AG09309 (cell line): ENCODE measurements around the gene NFIB.

Experiments
- DNase-seq: peaks from one replicate; pipeline ENCODE4 v3.0.0-alpha.2; 2010; ENCODE audit warnings: low read depth
- H3K4me3 ChIP-seq: 2 replicates; pipeline ENCODE4 v1.5.1; 2011; ENCODE audit warnings: mild to moderate bottlenecking, low read depth, low read length, moderate library complexity; ENCODE audit not compliant: control insufficient read depth
- CTCF ChIP-seq: IDR thresholded peaks from 2 replicates; pipeline ENCODE4 v1.5.1; 2011; ENCODE audit warnings: mild to moderate bottlenecking, low read depth, low read length, inconsistent platforms; ENCODE audit not compliant: insufficient read depth, control insufficient read depth; ENCODE audit errors: missing control alignments

NFIB gene

DNA sequence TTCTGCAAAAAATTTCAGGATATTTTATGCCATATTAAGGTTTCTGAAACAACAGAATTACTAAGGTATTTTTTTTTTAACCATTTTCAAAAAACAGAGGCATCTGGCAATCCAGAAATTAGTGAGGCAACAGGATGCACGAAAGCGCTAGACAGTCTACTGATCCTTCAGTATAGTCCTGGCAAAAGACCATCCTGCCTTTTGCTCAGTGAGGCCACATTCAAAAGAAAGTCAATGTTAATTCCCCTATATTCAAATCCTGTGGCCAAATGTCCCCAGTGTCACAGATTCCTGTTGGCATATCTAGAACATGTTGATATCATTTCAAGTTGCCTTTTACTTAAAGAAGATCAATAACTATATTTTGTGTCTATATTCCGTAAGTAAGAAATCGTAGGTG is 13.1 kb upstream of the NFIB start:
- no peak for DNase-seq
- no peak for TF ChIP-seq CTCF
- H3K4me3 ChIP-seq = no peak overlapping the region

DNA sequence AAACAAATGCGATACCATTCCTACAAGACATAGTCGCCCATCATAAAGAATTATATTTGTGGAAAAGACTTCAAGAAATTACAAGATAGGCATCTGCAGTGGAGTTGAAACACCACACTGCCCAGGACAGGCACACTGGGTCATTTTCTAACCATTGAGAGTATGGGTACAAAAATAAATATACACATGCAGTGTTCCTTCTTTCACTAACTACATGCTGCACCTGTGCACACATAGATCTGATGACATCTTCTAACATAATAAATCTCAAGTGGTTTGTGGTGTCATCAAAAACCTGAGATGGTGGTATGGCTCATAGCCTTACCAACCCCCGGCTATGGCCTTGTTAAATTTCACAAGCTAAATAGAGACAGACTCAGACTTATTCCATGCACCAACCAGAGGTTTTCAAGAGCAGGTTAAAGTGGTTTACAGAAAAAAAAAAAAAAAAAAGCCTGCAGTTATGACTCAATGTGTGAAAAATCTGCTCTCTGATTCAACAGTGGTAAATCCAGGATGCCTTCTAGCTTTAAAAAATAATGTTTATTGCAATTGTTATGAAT is 12.4 kb upstream of the NFIB start:
- no peak overlapping the region for H3K4me3 ChIP-seq
- DNase-seq = no peak
- TF ChIP-seq CTCF = no peak

- TF ChIP-seq CTCF = no peak
- no peak for DNase-seq
- no peak overlapping the region for H3K4me3 ChIP-seq
Observed at GRCh38 chr9:14325147-14325546, 11.2 kb upstream of the NFIB start.

DNA sequence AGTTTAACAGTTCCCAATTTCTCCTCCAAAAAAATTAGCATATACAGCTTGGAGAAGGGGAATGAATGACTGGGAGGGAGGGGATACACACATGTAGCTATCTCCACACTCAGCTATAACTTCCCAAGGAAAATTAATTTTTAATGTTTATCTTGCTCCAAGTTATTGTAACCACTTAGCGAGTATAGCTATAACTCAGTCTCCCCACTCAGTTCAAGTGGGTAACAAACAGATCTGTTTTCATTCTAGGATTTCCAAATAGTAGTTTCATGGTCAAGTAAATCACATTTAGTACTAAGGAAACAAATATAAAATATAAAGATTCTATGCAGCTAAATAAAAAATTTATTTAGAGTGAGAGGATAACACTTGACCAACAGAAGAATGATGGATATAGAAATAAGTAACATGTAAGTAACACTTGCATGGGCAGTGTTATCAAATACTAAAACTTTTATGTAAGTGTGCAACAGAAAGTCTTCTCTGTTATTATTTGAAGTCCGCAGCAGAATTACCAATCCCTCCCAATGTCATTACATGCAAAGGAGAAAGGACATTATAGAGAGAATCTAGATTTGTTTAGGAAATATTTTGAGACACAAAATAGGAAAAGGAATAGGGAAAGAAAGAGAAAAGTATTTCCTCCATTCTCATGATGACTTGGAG is 10.2 kb upstream of the NFIB start:
- no peak overlapping the region for H3K4me3 ChIP-seq
- no peak for DNase-seq
- no peak for TF ChIP-seq CTCF

- no peak for DNase-seq
- H3K4me3 ChIP-seq = peak overlapping the region; percentile 46
- TF ChIP-seq CTCF = no peak
Observed at GRCh38 chr9:14323083-14323971, 9.4 kb upstream of the NFIB start.

DNA sequence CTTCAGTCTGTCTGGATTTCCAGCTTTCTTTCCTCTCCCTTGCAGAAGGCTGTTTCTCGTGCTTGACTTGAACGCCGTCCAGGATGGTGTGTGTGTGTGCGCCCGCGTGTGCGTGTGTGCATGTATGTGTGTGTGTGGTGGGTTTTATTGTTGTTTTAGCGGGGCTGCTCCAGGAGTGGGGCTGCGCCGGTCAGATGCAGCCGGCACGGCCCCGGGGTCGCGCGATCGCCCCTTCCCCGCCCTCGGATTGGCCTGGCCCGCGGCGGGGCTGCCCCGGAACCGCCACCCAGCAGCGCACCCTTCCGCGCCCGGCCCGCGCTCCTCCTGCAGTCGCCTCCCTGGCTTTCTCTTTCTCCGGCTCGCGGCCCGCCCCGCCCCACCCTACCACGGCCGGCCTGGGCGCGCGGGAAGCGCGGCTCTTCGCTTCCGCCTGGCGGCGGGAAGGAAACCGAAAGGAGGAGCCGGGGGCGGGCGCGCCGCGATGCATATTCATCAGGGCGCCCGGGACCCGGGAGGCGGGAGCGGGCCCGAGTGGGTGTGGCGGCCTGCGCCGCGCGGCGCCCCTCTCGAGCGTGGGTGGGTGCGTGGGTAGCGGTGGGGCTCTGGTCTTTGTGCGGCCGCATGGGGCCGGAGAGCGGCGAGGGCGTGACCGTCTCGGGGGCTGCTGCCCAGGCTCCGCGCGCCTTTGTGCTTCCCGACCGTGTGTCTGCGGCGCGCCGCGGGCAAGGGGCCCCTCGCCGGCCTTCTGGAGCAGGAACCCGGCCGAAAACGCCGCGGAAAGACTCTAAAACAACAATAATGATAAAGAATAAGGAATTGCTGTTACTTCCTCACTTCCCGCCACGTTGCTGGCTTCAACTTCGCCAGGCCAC is 8.5 kb upstream of the NFIB start:
- peak; percentile 31 for TF ChIP-seq CTCF
- no peak for DNase-seq
- peak overlapping the region; percentile 46 for H3K4me3 ChIP-seq
